HT-29 (cell line): ENCODE data around the gene METTL14. TPM values are rescaled to one million over a fixed set of nuclear protein-coding genes. Genes with fewer than 3 reads are reported as not detected.

ENCODE experiments used
- DNase-seq: peaks from one replicate; pipeline ENCODE4 v3.0.0-alpha.2; 2015; ENCODE audit warnings: low spot score
- total RNA-seq: library from RNA; depleted of rRNA; stranded (reverse); fragments of >200 nt; shearing (Covaris generic); gene quantifications from 2 replicates; pipeline ENCODE4 v1.2.3, GENCODE V29; 2014

Gene METTL14
- total RNA-seq, 1 experiment from 2014 or later, result 2.5 TPM

GRCh38 chr4:118734491-118735205 lies 49.5 kb downstream of the METTL14 start:
- DNase-seq, result no peak

- DNase-seq, result no peak
Measured at GRCh38 chr4:118736900-118737299, 51.7 kb downstream of the METTL14 start.

GRCh38 chr4:118738090-118738489 lies 52.9 kb downstream of the METTL14 start:
- no peak for DNase-seq

- DNase-seq, result no peak
Measured at GRCh38 chr4:118739022-118739713, 54.0 kb downstream of the METTL14 start.

GRCh38 chr4:118740869-118741268 lies 55.7 kb downstream of the METTL14 start:
- DNase-seq, result peak; percentile 16

GRCh38 chr4:118741301-118741855 lies 56.2 kb downstream of the METTL14 start:
- DNase-seq, result no peak

GRCh38 chr4:118742050-118742449 lies 56.9 kb downstream of the METTL14 start:
- DNase-seq, result no peak

GRCh38 chr4:118743867-118744266 lies 58.7 kb downstream of the METTL14 start:
- DNase-seq, result no peak

GRCh38 chr4:118745357-118745756 lies 60.2 kb downstream of the METTL14 start:
- DNase-seq, result no peak

GRCh38 chr4:118746251-118746919 lies 61.2 kb downstream of the METTL14 start:
- DNase-seq, result no peak

GRCh38 chr4:118749347-118749988 lies 64.3 kb downstream of the METTL14 start:
- no peak for DNase-seq

- no peak for DNase-seq
Measured at GRCh38 chr4:118751629-118752323, 66.6 kb downstream of the METTL14 start.

- DNase-seq, result no peak
Measured at GRCh38 chr4:118752551-118752950, 67.4 kb downstream of the METTL14 start.

GRCh38 chr4:118753096-118753495 lies 67.9 kb downstream of the METTL14 start:
- no peak for DNase-seq

GRCh38 chr4:118753685-118754084 lies 68.5 kb downstream of the METTL14 start:
- no peak for DNase-seq

GRCh38 chr4:118754890-118755289 lies 69.7 kb downstream of the METTL14 start:
- no peak for DNase-seq

GRCh38 chr4:118755438-118756226 lies 70.4 kb downstream of the METTL14 start:
- no peak for DNase-seq

- no peak for DNase-seq
Measured at GRCh38 chr4:118756429-118756828, 71.2 kb downstream of the METTL14 start.

- no peak for DNase-seq
Measured at GRCh38 chr4:118756958-118757357, 71.8 kb downstream of the METTL14 start.

GRCh38 chr4:118757761-118758251 lies 72.6 kb downstream of the METTL14 start:
- no peak for DNase-seq
